Measurements from ENCODE around the gene ATN1.

ATN1 gene

GRCh38 chr12:6965714-6966113 is 38.0 kb downstream of the ATN1 start:
- Histone ChIP-seq H3K4me1 (ENCODE audit: control insufficient read depth, insufficient read depth, low read length, unreplicated experiment) (peaks cover 27% of the 10 kb centered on the region), H3K27me3 (ENCODE audit: insufficient read depth, low read length) (no peaks in the 10 kb centered on the region), H3K4me3 (ENCODE audit: low read depth, low read length) (no peak overlapping the region), H2AFZ (ENCODE audit: low read length, unreplicated experiment) (no peak overlapping the region), H3K27ac (ENCODE audit: low read depth, low read length) (no peak overlapping the region), H3K36me3 (ENCODE audit: insufficient read depth, low read length) (peaks cover 12% of the 10 kb centered on the region; the same call in 1 of the 2 replicates), H3K79me2 (ENCODE audit: control insufficient read depth, insufficient read depth, low read length, unreplicated experiment) (peaks cover 30% of the 10 kb centered on the region)

- Histone ChIP-seq H3K36me3 (ENCODE audit: insufficient read depth, low read length) (peaks cover 12% of the 10 kb centered on the region; the same call in 1 of the 2 replicates), H3K4me3 (ENCODE audit: low read depth, low read length) (no peak overlapping the region), H3K27me3 (ENCODE audit: insufficient read depth, low read length) (no peaks in the 10 kb centered on the region), H3K4me1 (ENCODE audit: control insufficient read depth, insufficient read depth, low read length, unreplicated experiment) (peaks cover 22% of the 10 kb centered on the region), H3K27ac (ENCODE audit: low read depth, low read length) (no peak overlapping the region), H3K79me2 (ENCODE audit: control insufficient read depth, insufficient read depth, low read length, unreplicated experiment) (peaks cover 36% of the 10 kb centered on the region), H2AFZ (ENCODE audit: low read length, unreplicated experiment) (no peak overlapping the region)
Measured at GRCh38 chr12:6966351-6966750, 38.6 kb downstream of the ATN1 start.

GRCh38 chr12:6967651-6968100 is 39.9 kb downstream of the ATN1 start:
- no peak overlapping the region for H2AFZ ChIP-seq (ENCODE audit: low read length, unreplicated experiment)
- peaks cover 12% of the 10 kb centered on the region; the same call in 1 of the 2 replicates for H3K36me3 ChIP-seq (ENCODE audit: insufficient read depth, low read length)
- H3K27me3 ChIP-seq (ENCODE audit: insufficient read depth, low read length), result no peaks in the 10 kb centered on the region
- H3K27ac ChIP-seq (ENCODE audit: low read depth, low read length), result no peak overlapping the region
- peaks cover 49% of the 10 kb centered on the region for H3K79me2 ChIP-seq (ENCODE audit: control insufficient read depth, insufficient read depth, low read length, unreplicated experiment)
- peaks cover 18% of the 10 kb centered on the region for H3K4me1 ChIP-seq (ENCODE audit: control insufficient read depth, insufficient read depth, low read length, unreplicated experiment)
- no peak overlapping the region for H3K4me3 ChIP-seq (ENCODE audit: low read depth, low read length)

- no peak overlapping the region for H2AFZ ChIP-seq (ENCODE audit: low read length, unreplicated experiment)
- H3K27ac ChIP-seq (ENCODE audit: low read depth, low read length), result no peak overlapping the region
- H3K4me3 ChIP-seq (ENCODE audit: low read depth, low read length), result peak overlapping the region; percentile 89
- peaks cover 12% of the 10 kb centered on the region; the same call in 1 of the 2 replicates for H3K36me3 ChIP-seq (ENCODE audit: insufficient read depth, low read length)
- H3K79me2 ChIP-seq (ENCODE audit: control insufficient read depth, insufficient read depth, low read length, unreplicated experiment), result peaks cover 54% of the 10 kb centered on the region
- H3K27me3 ChIP-seq (ENCODE audit: insufficient read depth, low read length), result no peaks in the 10 kb centered on the region
- peaks cover 22% of the 10 kb centered on the region for H3K4me1 ChIP-seq (ENCODE audit: control insufficient read depth, insufficient read depth, low read length, unreplicated experiment)
Measured at GRCh38 chr12:6968426-6968825, 40.7 kb downstream of the ATN1 start.

- H3K4me1 ChIP-seq (ENCODE audit: control insufficient read depth, insufficient read depth, low read length, unreplicated experiment), result peaks cover 22% of the 10 kb centered on the region
- H3K27ac ChIP-seq (ENCODE audit: low read depth, low read length), result peak overlapping the region; percentile 59
Measured at GRCh38 chr12:6970096-6970527, 42.4 kb downstream of the ATN1 start.

GRCh38 chr12:6974180-6974579 is 46.4 kb downstream of the ATN1 start:
- no peak overlapping the region for H2AFZ ChIP-seq (ENCODE audit: low read length, unreplicated experiment)
- no peak overlapping the region for H3K27ac ChIP-seq (ENCODE audit: low read depth, low read length)
- peaks cover 38% of the 10 kb centered on the region for H3K79me2 ChIP-seq (ENCODE audit: control insufficient read depth, insufficient read depth, low read length, unreplicated experiment)
- H3K36me3 ChIP-seq (ENCODE audit: insufficient read depth, low read length), result peaks cover 17% of the 10 kb centered on the region; the same call in 1 of the 2 replicates
- H3K4me3 ChIP-seq (ENCODE audit: low read depth, low read length), result no peak overlapping the region
- H3K27me3 ChIP-seq (ENCODE audit: insufficient read depth, low read length), result no peaks in the 10 kb centered on the region
- peaks cover 16% of the 10 kb centered on the region for H3K4me1 ChIP-seq (ENCODE audit: control insufficient read depth, insufficient read depth, low read length, unreplicated experiment)

More at GRCh38 chr12:6970096-6970527, 42.4 kb downstream of the ATN1 start:
- Histone ChIP-seq H3K27me3 (ENCODE audit: insufficient read depth, low read length) (no peaks in the 10 kb centered on the region), H3K79me2 (ENCODE audit: control insufficient read depth, insufficient read depth, low read length, unreplicated experiment) (peaks cover 54% of the 10 kb centered on the region), H3K36me3 (ENCODE audit: insufficient read depth, low read length) (peaks cover 19% of the 10 kb centered on the region; the same call in 1 of the 2 replicates), H2AFZ (ENCODE audit: low read length, unreplicated experiment) (no peak overlapping the region), H3K4me3 (ENCODE audit: low read depth, low read length) (peak overlapping the region; percentile 89)

- Histone ChIP-seq H2AFZ (ENCODE audit: low read length, unreplicated experiment) (no peak overlapping the region), H3K27ac (ENCODE audit: low read depth, low read length) (no peak overlapping the region), H3K36me3 (ENCODE audit: insufficient read depth, low read length) (peaks cover 16% of the 10 kb centered on the region; the same call in 1 of the 2 replicates)
Measured at GRCh38 chr12:6975297-6976032, 47.7 kb downstream of the ATN1 start.

GRCh38 chr12:6977653-6978052 is 49.9 kb downstream of the ATN1 start:
- no peak overlapping the region for H3K4me3 ChIP-seq (ENCODE audit: low read depth, low read length)
- H3K27ac ChIP-seq (ENCODE audit: low read depth, low read length), result no peak overlapping the region
- no peak overlapping the region for H2AFZ ChIP-seq (ENCODE audit: low read length, unreplicated experiment)
- peaks cover 4% of the 10 kb centered on the region for H3K4me1 ChIP-seq (ENCODE audit: control insufficient read depth, insufficient read depth, low read length, unreplicated experiment)
- H3K36me3 ChIP-seq (ENCODE audit: insufficient read depth, low read length), result peaks cover 22% of the 10 kb centered on the region; the same call in 1 of the 2 replicates
- H3K27me3 ChIP-seq (ENCODE audit: insufficient read depth, low read length), result no peaks in the 10 kb centered on the region
- peaks cover 6% of the 10 kb centered on the region for H3K79me2 ChIP-seq (ENCODE audit: control insufficient read depth, insufficient read depth, low read length, unreplicated experiment)

More at GRCh38 chr12:6975297-6976032, 47.7 kb downstream of the ATN1 start:
- H3K79me2 ChIP-seq (ENCODE audit: control insufficient read depth, insufficient read depth, low read length, unreplicated experiment), result peaks cover 25% of the 10 kb centered on the region
- H3K4me3 ChIP-seq (ENCODE audit: low read depth, low read length), result no peak overlapping the region
- H3K27me3 ChIP-seq (ENCODE audit: insufficient read depth, low read length), result no peaks in the 10 kb centered on the region
- H3K4me1 ChIP-seq (ENCODE audit: control insufficient read depth, insufficient read depth, low read length, unreplicated experiment), result peaks cover 14% of the 10 kb centered on the region

GRCh38 chr12:6978188-6978587 is 50.4 kb downstream of the ATN1 start:
- H3K4me1 ChIP-seq (ENCODE audit: control insufficient read depth, insufficient read depth, low read length, unreplicated experiment), result no peaks in the 10 kb centered on the region
- no peak overlapping the region for H3K27ac ChIP-seq (ENCODE audit: low read depth, low read length)
- H3K4me3 ChIP-seq (ENCODE audit: low read depth, low read length), result no peak overlapping the region
- H3K36me3 ChIP-seq (ENCODE audit: insufficient read depth, low read length), result peaks cover 22% of the 10 kb centered on the region; the same call in 1 of the 2 replicates
- H3K27me3 ChIP-seq (ENCODE audit: insufficient read depth, low read length), result no peaks in the 10 kb centered on the region
- no peak overlapping the region for H2AFZ ChIP-seq (ENCODE audit: low read length, unreplicated experiment)
- peaks cover under 1% of the 10 kb centered on the region for H3K79me2 ChIP-seq (ENCODE audit: control insufficient read depth, insufficient read depth, low read length, unreplicated experiment)

- no peak overlapping the region for H3K4me3 ChIP-seq (ENCODE audit: low read depth, low read length)
- no peak overlapping the region for H2AFZ ChIP-seq (ENCODE audit: low read length, unreplicated experiment)
- H3K4me1 ChIP-seq (ENCODE audit: control insufficient read depth, insufficient read depth, low read length, unreplicated experiment), result no peaks in the 10 kb centered on the region
- no peaks in the 10 kb centered on the region for H3K79me2 ChIP-seq (ENCODE audit: control insufficient read depth, insufficient read depth, low read length, unreplicated experiment)
- H3K36me3 ChIP-seq (ENCODE audit: insufficient read depth, low read length), result peaks cover 22% of the 10 kb centered on the region; the same call in 1 of the 2 replicates
- no peaks in the 10 kb centered on the region for H3K27me3 ChIP-seq (ENCODE audit: insufficient read depth, low read length)
- no peak overlapping the region for H3K27ac ChIP-seq (ENCODE audit: low read depth, low read length)
Measured at GRCh38 chr12:6978611-6979011, 50.9 kb downstream of the ATN1 start.

- Histone ChIP-seq H3K4me1 (ENCODE audit: control insufficient read depth, insufficient read depth, low read length, unreplicated experiment) (no peaks in the 10 kb centered on the region), H3K27me3 (ENCODE audit: insufficient read depth, low read length) (no peaks in the 10 kb centered on the region), H3K36me3 (ENCODE audit: insufficient read depth, low read length) (peaks cover 26% of the 10 kb centered on the region; the same call in 1 of the 2 replicates), H3K4me3 (ENCODE audit: low read depth, low read length) (no peak overlapping the region), H3K27ac (ENCODE audit: low read depth, low read length) (no peak overlapping the region), H2AFZ (ENCODE audit: low read length, unreplicated experiment) (no peak overlapping the region), H3K79me2 (ENCODE audit: control insufficient read depth, insufficient read depth, low read length, unreplicated experiment) (no peaks in the 10 kb centered on the region)
Measured at GRCh38 chr12:6979021-6979420, 51.3 kb downstream of the ATN1 start.

All from ACC112 (cell line).